GM18498 (cell line): ENCODE results near the gene KDM2A.
"Not testable (repeated sequence)": the region's sequence is repeated elsewhere in the genome, so short reads cannot be mapped to it uniquely, and the experiment has no call there.

Experiments
- ATAC-seq: cut with Tn5 transposase; IDR thresholded peaks from one replicate; pipeline ENCODE4 v1.9.1; 2021; ENCODE audit warnings: mild to moderate bottlenecking, moderate library complexity; ENCODE audit not compliant: unreplicated experiment

The KDM2A gene

GRCh38 chr11:67233584-67234190 is 114.6 kb downstream of the KDM2A start:
- no peak for ATAC-seq

GRCh38 chr11:67234571-67234970 is 115.5 kb downstream of the KDM2A start:
- not testable (repeated sequence) for ATAC-seq

- no peak for ATAC-seq
These were observed 118.5 kb downstream of the KDM2A start for GRCh38 chr11:67237574-67237973.

- ATAC-seq = no peak
These were observed 120.1 kb downstream of the KDM2A start for GRCh38 chr11:67238894-67239782.

- peak; percentile 88 for ATAC-seq
These were observed 120.9 kb downstream of the KDM2A start for GRCh38 chr11:67239783-67240575.

GRCh38 chr11:67240576-67241389 is 121.7 kb downstream of the KDM2A start:
- no peak for ATAC-seq

GRCh38 chr11:67242548-67242947 is 123.5 kb downstream of the KDM2A start:
- ATAC-seq = no peak

GRCh38 chr11:67243051-67243450 is 124.0 kb downstream of the KDM2A start:
- no peak for ATAC-seq

- ATAC-seq = no peak
These were observed 126.0 kb downstream of the KDM2A start for GRCh38 chr11:67245046-67245445.

- no peak for ATAC-seq
These were observed 129.0 kb downstream of the KDM2A start for GRCh38 chr11:67247946-67248550.

GRCh38 chr11:67248653-67249052 is 129.6 kb downstream of the KDM2A start:
- no peak for ATAC-seq

- no peak for ATAC-seq
These were observed 131.3 kb downstream of the KDM2A start for GRCh38 chr11:67250059-67251043.

GRCh38 chr11:67251841-67252240 is 132.8 kb downstream of the KDM2A start:
- no peak for ATAC-seq

- ATAC-seq = no peak
These were observed 133.8 kb downstream of the KDM2A start for GRCh38 chr11:67252831-67253239.

GRCh38 chr11:67253872-67254624 is 135.0 kb downstream of the KDM2A start:
- ATAC-seq = no peak

GRCh38 chr11:67254798-67255197 is 135.7 kb downstream of the KDM2A start:
- ATAC-seq = no peak

- no peak for ATAC-seq
These were observed 136.3 kb downstream of the KDM2A start for GRCh38 chr11:67255353-67255752.

- ATAC-seq = no peak
These were observed 136.8 kb downstream of the KDM2A start for GRCh38 chr11:67255864-67256263.
